NT2/D1 (cell line): ENCODE measurements around the gene CD44.

Experiments
- SUZ12 ChIP-seq: IDR thresholded peaks from 2 replicates; pipeline ENCODE4 v1.6.1; 2011; ENCODE audit not compliant: insufficient read length, insufficient read depth; ENCODE audit errors: extremely low read depth
- YY1 ChIP-seq: IDR thresholded peaks from 2 replicates; pipeline ENCODE4 v1.6.1; 2011; ENCODE audit not compliant: insufficient read length, insufficient read depth
- ZNF274 ChIP-seq: IDR thresholded peaks from 2 replicates; pipeline ENCODE4 v1.6.1; 2011; ENCODE audit warnings: mild to moderate bottlenecking, low read depth, low read length

GRCh38 chr11:35155677-35156076 lies 16.7 kb downstream of the CD44 start:
- TF ChIP-seq YY1 (no peak), SUZ12 (no peak), ZNF274 (no peak)
